Aorta (tissue), 5 donors: ENCODE measurements around the gene APOC1. TPM values are rescaled to one million over a fixed set of nuclear protein-coding genes. Genes with fewer than 3 reads are reported as not detected.

Experiments
- ATAC-seq: fragments of 200-7000 bp; cut with Tn5 transposase; one replicate; pipeline ENCODE4 v1.9.1; 2022; ENCODE audit warnings: moderate library complexity; ENCODE audit not compliant: low FRiP score
- DNase-seq, 2 donors: peaks; one replicate each; pipeline ENCODE4 v3.0.0-alpha.2; 2020
- H3K27ac ChIP-seq, 2 donors: one replicate each; pipeline ENCODE4 v1.5.1; 2013; ENCODE audit warnings: low read length in 2 of 2, mild to moderate bottlenecking in 2 of 2, moderate library complexity in 2 of 2, control low read depth in 1 of 2, inconsistent platforms in 1 of 2, low read depth in 1 of 2
- H3K27me3 ChIP-seq, 2 donors: one replicate each; pipeline ENCODE4 v1.6.1; 2013; ENCODE audit warnings: control low read depth in 1 of 2, low read length in 1 of 2, mild to moderate bottlenecking in 1 of 2, moderate library complexity in 1 of 2; ENCODE audit not compliant: insufficient read depth in 2 of 2, control insufficient read depth in 1 of 2
- H3K36me3 ChIP-seq, 2 donors: one replicate each; pipeline ENCODE4 v1.6.1; 2013; ENCODE audit warnings: control low read depth in 1 of 2, low read length in 1 of 2, mild to moderate bottlenecking in 1 of 2; ENCODE audit not compliant: insufficient read depth in 2 of 2, control insufficient read depth in 1 of 2
- H3K4me1 ChIP-seq, 2 donors: one replicate each; pipeline ENCODE4 v1.6.1; 2013; ENCODE audit warnings: low read length in 2 of 2, control low read depth in 1 of 2, mild to moderate bottlenecking in 1 of 2, moderate library complexity in 1 of 2; ENCODE audit not compliant: insufficient read depth in 2 of 2, control insufficient read depth in 1 of 2
- H3K4me3 ChIP-seq, 2 donors: one replicate each; pipeline ENCODE4 v1.5.1; 2013; ENCODE audit warnings: low read length in 2 of 2, control low read depth in 1 of 2, mild to moderate bottlenecking in 1 of 2
- H3K9me3 ChIP-seq: one replicate; pipeline ENCODE4 v1.6.1; 2013; ENCODE audit warnings: mild to moderate bottlenecking, low read length; ENCODE audit not compliant: control insufficient read depth
- WGBS, 2 donors: extraction: QIAGEN DNeasy Blood & Tissue Kit; methylation state at CpG; one replicate each; pipeline ENCODE4 v1.1.7; 2013; 5-methylcytosine and 5-hydroxymethylcytosine counted together
- intact Hi-C, 2 donors: fragments of 100-400 bp; cut with DNase I; formaldehyde crosslinking; loops; one replicate each; pipeline versions ENCODE4 v1.14.2 to v1.15.0; 2022
- polyA plus RNA-seq, 2 donors: library from polyadenylated mRNA; stranded (reverse); fragments of 200-250 nt; gene quantifications; one replicate each; pipeline ENCODE4 v1.2.3, GENCODE V29; 2013
- total RNA-seq, 2 donors: library from RNA; stranded (reverse); fragmentation: NEBNext Ultra II Directional; extraction: Animal tissue kit (Norgen Biotek cat#: 25700); gene quantifications; one replicate each; pipeline ENCODE4 v1.2.1, GENCODE V29; 2021
- donor health status: healthy with polysubstance abuse.
- donor health status: Bipolar disorder and iron deficiency.
- donor health status: DM: no; HTN: no; CAD: no.
- donor health status: DM: no; HTN: no; CAD: no.
- donor health status: DM: yes; HTN: yes; CAD: no.

The APOC1 gene
- total and polyA plus RNA-seq, 4 donors, result 7.4 to 127 (median 18.5) TPM

DNA sequence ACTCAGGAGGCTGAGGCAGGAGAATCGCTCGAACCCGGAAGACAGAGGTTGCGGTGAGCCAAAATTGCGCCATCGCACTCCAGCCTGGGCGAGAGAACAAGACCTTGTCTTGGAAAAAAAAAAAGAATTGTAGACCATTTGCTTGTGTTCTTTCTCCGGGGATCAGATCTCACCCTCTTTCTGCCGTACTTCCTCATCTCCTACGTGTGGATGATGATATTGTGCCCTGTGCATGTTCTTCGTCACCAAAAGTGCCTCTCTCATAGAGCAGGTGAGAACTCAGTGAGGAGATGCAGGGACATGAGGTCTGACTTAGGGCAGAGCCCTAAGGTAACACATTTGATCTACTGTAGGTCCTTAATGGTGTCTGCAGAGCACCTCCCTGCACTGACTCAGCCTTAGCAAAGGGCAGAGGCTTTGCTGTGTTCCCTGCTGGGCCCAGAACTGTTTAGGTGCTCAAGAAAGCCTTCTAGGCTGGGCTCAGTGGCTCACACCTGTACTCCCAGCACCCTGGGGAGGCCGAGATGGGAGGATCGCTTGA, 32.7 kb downstream of the APOC1 start:
- Histone ChIP-seq H3K36me3 (no peaks in the 10 kb centered on the region), H3K27me3 (no peaks in the 10 kb centered on the region), H3K4me3 (no peak overlapping the region), H3K4me1 (no peaks in the 10 kb centered on the region), H3K27ac (no peak overlapping the region), H3K9me3 (no peaks in the 10 kb centered on the region)
- intact Hi-C loops, result loop anchor here in 1 of 2 donors (10.0 kb wide), 1 partner anchor 162 kb away; no protein-coding TSS in a partner anchor
- no peak for DNase-seq
- no peak for ATAC-seq
- WGBS, 2 donors, result 89 to 92% methylated on average over 13 of the region's 13 CpGs

- no peak overlapping the region for H3K4me3 ChIP-seq
- H3K36me3 ChIP-seq, result no peaks in the 10 kb centered on the region
- H3K4me1 ChIP-seq, result no peaks in the 10 kb centered on the region
- WGBS, 2 donors, result 80 to 89% methylated on average over 5 of the region's 5 CpGs
- DNase-seq (no peak), ATAC-seq (no peak)
- H3K27me3 ChIP-seq, result no peaks in the 10 kb centered on the region
- H3K27ac ChIP-seq, result no peak overlapping the region
- intact Hi-C loops, result loop anchor here in 1 of 2 donors (10.0 kb wide), 1 partner anchor 163 kb away; no protein-coding TSS in a partner anchor
- H3K9me3 ChIP-seq, result no peaks in the 10 kb centered on the region
These were observed 33.8 kb downstream of the APOC1 start for GRCh38 chr19:44948237-44948636.

DNA sequence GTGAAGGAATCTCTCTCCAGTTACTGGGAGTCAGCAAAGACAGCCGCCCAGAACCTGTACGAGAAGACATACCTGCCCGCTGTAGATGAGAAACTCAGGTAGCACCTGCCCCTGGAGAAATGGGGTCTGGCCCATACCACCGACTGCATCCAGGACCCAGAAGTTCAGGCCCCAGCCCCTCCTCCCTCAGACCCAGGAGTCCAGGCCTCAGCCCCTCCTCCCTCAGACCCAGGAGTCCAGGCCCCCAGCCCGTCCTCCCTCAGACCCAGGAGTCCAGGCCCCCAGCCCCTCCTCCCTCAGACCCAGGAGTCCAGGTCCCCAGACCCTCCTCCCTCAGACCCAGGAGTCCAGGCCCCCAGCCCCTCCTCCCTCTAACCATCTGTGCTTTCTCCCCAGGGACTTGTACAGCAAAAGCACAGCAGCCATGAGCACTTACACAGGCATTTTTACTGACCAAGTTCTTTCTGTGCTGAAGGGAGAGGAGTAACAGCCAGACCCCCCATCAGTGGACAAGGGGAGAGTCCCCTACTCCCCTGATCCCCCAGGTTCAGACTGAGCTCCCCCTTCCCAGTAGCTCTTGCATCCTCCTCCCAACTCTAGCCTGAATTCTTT, 34.5 kb downstream of the APOC1 start:
- Histone ChIP-seq H3K36me3 (no peaks in the 10 kb centered on the region), H3K27me3 (no peaks in the 10 kb centered on the region), H3K4me3 (no peak overlapping the region), H3K27ac (no peak overlapping the region), H3K4me1 (no peaks in the 10 kb centered on the region), H3K9me3 (no peaks in the 10 kb centered on the region)
- 84 to 87% methylated on average over 4 to 5 of the region's 5 CpGs for WGBS, 2 donors
- ATAC-seq (no peak), DNase-seq (no peak)
- intact Hi-C loops, result loop anchor here in 1 of 2 donors (10.0 kb wide), 1 partner anchor 164 kb away; no protein-coding TSS in a partner anchor

GRCh38 chr19:44949550-44949949, 35.1 kb downstream of the APOC1 start:
- H3K4me1 ChIP-seq, result no peaks in the 10 kb centered on the region
- DNase-seq, result no peak
- no peak for ATAC-seq
- intact Hi-C loops, result loop anchor here in 1 of 2 donors (10.0 kb wide), 1 partner anchor 165 kb away; no protein-coding TSS in a partner anchor
- no peaks in the 10 kb centered on the region for H3K9me3 ChIP-seq
- no peaks in the 10 kb centered on the region for H3K27me3 ChIP-seq
- WGBS, 2 donors, result 50 to 71% methylated on average over 9 of the region's 9 CpGs
- H3K4me3 ChIP-seq, result no peak overlapping the region
- no peaks in the 10 kb centered on the region for H3K36me3 ChIP-seq
- H3K27ac ChIP-seq, result no peak overlapping the region

DNA sequence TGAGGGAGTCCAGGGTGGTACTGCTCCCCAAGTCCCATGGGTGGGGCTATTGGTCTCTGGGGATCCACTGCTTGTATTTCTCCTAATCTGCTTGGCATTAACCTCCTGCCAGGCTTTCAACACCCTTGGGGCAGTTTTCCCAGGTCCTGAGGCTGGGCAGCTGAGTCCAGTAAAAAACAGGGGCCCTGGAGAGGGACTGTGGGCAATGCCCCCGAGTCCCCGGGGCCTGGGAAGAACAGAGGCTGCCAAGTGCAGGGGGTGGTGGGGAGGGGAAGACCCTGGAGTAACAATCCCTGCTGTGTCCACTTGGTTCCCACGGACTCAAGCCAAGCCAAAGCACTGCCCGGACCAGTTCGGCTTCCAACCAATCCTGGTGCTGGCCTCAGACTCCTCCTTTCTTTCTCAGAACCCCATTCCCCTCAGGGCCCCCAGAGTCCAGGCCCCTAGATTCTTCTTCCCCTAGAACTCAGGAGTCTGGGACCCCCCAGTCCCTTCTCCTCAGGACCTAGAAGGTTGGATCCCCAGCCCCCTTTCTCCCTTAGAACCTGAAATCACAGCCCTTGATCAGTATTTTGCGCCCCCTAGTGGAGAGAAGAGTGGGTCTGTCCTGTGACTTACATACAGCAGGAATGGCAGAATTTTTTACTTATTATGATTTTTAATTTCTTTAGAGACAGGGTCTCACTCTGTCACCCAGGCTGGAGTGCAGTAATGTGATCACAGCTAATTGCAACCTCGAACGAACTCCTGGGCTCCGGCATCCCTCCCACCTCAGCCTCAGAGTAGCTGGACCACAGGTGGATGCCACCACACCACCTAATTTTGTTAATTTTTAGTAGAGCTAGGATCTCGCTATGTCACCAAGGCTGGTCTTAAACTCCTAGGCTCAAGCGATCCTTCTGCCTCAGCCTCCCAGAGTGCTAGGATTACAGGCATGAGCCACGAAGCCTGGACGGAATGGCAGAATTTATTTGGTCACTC, 37.1 kb downstream of the APOC1 start:
- intact Hi-C loops, result loop anchor here (2.0 to 5.0 kb wide), 3 partner anchors 47 to 51 kb away; partner anchors contain the start of genes APOE (in 1 of the 2) and RELB (in 1 of the 2)
- Histone ChIP-seq H3K4me1 (no peaks in the 10 kb centered on the region), H3K36me3 (no peaks in the 10 kb centered on the region), H3K27ac (no peak overlapping the region), H3K9me3 (no peaks in the 10 kb centered on the region), H3K27me3 (no peaks in the 10 kb centered on the region), H3K4me3 (no peak overlapping the region)
- 25 to 27% methylated on average over 13 of the region's 13 CpGs for WGBS, 2 donors
- peak in 1 of 2 donors; percentile 66 for DNase-seq
- ATAC-seq, result no peak

GRCh38 chr19:44954278-44954648, 39.9 kb downstream of the APOC1 start:
- H3K9me3 ChIP-seq, result no peaks in the 10 kb centered on the region
- WGBS, 2 donors, result 27 to 43% methylated on average over 13 of the region's 13 CpGs
- no peak for DNase-seq
- no peaks in the 10 kb centered on the region for H3K4me1 ChIP-seq
- H3K4me3 ChIP-seq, result peak overlapping the region; percentile 69 to 80
- ATAC-seq, result no peak
- H3K27ac ChIP-seq, result peak overlapping the region in 1 of 2 donors; percentile 94
- intact Hi-C loops, result loop anchor here (5.0 kb wide), 2 partner anchors 48 to 52 kb away; partner anchors contain the start of gene RELB (in 1 of the 2)
- H3K27me3 ChIP-seq, result no peaks in the 10 kb centered on the region
- H3K36me3 ChIP-seq, result no peaks in the 10 kb centered on the region

GRCh38 chr19:44954649-44955504, 40.5 kb downstream of the APOC1 start, which contains the start of gene CLPTM1:
CLPTM1 (plus strand) TSS chr19:44955380; CDS start chr19:44955396, 16 bp downstream.
- H3K27me3 ChIP-seq, result no peaks in the 10 kb centered on the region
- intact Hi-C loops, result loop anchor here (5.0 kb wide), 2 partner anchors 47 to 53 kb away; partner anchors contain the start of gene RELB (in 1 of the 2)
- H3K9me3 ChIP-seq, result no peaks in the 10 kb centered on the region
- peak; percentile 97 for ATAC-seq
- peak within 1 kb of the TSS; percentile 93 to 97 for H3K4me3 ChIP-seq
- no peaks in the 10 kb centered on the region for H3K4me1 ChIP-seq
- no peaks in the 10 kb centered on the region for H3K36me3 ChIP-seq
- 0 to 1% methylated on average over 65 of the region's 65 CpGs for WGBS, 2 donors
- peak; percentile 99 for DNase-seq
- peak within 1 kb of the TSS in 1 of 2 donors; percentile 94 for H3K27ac ChIP-seq
